LoVo (cell line): ENCODE results near the gene ZIC2.
A peak's percentile ranks its signal among the peaks of the same experiment; 100 is the strongest.

ENCODE experiments used
- DNase-seq: peaks from one replicate; pipeline ENCODE4 v3.0.0-alpha.2; 2016; ENCODE audit warnings: low spot score

The ZIC2 gene

DNA sequence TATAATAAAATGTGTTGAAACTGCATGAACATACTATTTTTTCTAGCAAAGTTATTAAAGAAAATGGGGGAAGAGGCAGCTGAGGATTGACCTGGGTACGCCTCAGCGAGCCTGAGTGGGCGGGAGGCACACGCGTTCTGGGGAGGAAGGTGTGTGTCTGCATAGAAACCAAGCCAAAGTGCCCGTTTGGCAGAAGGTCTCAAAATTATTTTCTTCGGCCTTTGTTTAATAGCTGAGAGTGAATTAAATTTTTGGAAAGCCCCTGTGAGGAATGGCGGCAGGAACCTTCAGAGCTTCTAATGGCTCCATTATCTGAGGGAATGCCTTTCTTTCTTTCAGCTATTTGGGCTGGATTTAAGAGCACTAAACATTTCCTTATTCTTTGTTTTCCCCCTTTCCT, 5.2 kb downstream of the ZIC2 start:
- no peak for DNase-seq

GRCh38 chr13:99987154-99988019, 5.8 kb downstream of the ZIC2 start:
- DNase-seq = no peak

DNA sequence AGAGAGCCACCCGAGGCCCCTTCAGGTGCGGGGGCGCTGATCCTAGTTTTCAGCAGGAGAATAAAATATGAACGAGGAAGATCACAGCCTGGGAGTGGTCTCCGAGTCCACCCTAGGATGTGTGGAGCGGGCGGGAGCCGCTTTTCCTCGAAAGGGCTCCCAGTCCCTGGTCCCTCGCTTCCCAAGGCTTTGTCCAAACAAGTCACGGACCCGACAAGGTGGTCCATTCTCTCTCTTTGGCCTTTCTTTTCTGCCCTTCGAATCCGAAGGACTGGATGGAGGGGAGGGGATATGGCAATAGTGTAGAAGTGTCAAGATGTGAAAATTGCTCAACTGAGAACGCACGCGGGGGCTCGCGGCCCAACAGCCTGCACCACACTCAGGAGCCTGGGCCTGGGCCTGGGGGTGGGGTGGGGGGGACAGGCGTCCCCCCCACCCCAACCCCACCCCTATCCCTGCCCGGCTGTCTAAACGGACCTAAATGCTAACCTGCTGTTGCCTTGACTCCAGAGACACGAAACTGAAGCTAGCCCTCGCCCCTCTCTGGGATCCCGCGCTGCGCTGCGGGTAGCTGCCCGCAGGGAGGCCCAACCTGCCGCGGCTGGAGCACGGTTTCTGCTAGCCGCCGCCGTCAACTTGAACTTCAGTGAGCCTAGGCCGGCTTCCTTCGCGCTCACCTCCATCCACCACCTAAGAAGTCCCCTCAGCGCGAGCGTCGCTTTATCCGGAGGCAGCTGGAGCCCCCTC, 7.1 kb downstream of the ZIC2 start:
- DNase-seq = no peak

GRCh38 chr13:99989276-99990125, 7.9 kb downstream of the ZIC2 start:
- no peak for DNase-seq

GRCh38 chr13:99990126-99990977, 8.8 kb downstream of the ZIC2 start:
- no peak for DNase-seq

DNA sequence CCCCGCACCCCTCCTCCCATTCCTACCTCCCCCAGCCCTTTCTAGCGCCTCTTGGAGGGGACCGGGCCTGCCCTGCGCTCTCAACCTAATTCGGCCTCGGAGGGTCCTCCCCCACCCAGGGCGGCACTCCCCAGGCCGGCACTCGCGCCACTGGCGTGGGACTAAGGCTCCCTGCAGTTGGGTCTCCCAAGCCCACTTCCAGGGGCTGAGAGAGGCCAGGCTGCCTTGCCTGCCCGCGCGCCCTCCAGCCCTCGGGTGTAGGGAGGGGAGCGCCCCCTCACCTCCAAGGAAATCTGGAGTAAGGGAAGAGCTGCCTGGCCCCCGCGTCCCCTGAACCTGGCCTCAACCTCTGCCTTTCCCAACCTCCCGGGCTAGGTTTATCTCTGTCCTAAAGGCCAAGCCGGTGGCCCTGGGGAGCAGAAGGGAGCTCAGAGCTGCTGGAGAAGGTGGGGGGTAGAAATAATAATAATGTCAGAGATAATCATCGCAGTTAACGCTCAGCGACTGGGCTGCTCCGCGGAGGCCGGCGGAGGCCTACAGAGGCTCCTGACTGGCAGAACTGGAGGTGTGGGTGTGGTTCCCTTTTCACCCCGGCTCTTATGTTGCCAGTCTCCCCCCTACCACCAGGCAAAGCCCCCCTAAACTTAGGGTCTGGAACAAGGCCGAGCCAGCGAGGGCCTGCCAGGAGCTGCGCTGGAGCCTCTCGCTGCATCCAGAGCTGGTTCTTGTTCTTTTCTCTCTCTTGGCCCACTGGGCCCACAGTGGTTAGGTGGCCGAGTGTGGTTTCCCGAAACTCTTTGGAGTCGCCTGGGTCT, 9.6 kb downstream of the ZIC2 start:
- DNase-seq = no peak

- DNase-seq = no peak
Measured at GRCh38 chr13:99991828-99992775, 10.5 kb downstream of the ZIC2 start.

- peak; percentile 65 for DNase-seq
Measured at GRCh38 chr13:99992949-99993351, 11.4 kb downstream of the ZIC2 start.

DNA sequence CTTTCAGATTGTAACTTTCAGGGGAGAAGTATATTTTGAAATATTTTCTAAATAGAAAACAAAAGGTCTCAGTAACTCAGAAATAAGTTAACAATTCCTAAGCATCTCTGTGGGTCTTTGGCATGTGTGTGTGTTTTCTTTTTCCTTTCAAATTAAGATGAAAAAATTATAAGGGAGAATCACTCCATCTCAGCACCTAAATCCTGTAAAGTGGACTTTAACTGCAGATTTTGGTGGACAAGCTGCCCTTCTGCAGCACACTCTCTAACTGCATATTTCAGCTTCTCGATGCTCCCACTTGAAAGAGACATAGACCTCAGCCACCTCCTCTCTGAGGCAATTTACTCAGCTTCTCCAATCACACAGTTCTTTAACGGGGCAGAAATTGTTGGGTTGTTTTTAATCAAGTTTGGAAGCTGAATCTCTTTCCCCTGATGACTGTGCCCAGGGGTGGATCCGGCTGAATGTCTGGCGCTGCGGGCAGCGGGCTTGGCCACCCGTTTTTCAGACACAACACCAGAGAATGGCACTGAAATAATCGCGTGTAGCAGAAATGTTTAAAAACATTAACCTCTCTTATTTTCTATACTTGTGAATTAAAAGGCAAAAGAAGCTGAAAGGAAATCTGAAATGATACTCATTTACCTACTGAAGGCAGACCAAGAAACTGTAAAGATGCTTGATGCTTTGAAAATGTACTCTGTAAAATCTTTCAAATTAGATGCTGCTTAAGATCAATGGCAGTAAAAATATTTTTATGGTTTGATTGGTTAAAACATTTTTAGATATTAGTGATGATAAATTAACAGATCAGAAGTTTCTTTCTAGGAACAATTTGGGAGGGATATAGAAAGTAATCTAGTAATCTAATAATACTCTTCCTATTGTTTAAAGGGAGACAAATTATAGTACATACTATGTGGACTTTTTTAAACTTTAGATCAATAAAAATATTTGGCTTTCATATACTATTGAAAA, 12.4 kb downstream of the ZIC2 start:
- no peak for DNase-seq

- no peak for DNase-seq
Measured at GRCh38 chr13:99994638-99995020, 13.0 kb downstream of the ZIC2 start.

DNA sequence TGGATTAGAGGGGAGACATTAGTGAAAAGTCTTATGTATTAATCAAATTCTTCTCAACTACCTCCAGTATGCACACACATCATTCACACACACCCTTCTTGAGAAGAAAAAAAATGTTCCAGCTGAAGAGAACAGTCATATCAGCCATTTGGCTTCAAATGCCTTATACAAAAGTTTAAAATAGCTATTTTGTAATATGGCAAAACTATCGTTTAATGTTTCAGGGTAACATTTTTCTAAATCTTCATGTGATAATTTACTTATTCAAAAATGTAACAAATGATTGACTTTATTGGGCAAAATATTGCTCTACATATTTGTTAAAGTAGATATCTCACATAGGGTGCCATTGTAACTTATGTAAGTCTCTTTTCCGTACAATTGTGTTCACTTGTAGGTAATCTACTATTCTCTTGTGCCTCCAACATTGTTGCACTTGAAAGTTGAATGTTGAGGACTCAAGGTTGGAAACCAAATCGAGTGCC, 13.6 kb downstream of the ZIC2 start:
- no peak for DNase-seq

GRCh38 chr13:99995589-99996380, 14.2 kb downstream of the ZIC2 start:
- peak; percentile 51 for DNase-seq

DNA sequence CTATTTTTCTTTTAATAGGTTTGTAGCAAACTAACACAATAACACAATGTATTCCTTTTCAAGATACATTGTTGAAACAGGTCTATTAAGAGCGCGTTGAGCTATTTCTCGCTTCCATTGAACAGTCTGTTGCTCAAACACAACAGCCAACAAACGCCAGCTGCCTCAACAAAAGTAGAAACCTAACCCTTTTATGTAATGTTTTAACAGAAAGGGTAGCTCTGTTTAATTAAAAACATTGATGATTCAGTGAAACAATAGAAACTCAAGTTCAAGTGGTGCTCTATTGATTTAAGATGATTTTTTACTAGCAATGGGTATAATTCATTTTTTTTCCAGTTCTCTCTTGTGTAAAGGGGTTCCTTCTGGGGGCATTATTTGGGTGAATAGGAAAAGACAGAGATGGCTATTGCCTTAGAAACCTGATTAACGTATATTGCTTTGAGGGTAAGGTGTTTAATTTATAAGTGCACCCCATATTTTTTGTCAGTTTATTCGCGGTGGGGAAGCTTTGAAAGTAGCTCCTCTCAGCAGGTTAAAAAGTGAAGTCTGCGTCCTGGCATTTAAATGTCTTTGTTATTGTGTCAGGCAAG, 14.9 kb downstream of the ZIC2 start:
- DNase-seq = no peak

DNA sequence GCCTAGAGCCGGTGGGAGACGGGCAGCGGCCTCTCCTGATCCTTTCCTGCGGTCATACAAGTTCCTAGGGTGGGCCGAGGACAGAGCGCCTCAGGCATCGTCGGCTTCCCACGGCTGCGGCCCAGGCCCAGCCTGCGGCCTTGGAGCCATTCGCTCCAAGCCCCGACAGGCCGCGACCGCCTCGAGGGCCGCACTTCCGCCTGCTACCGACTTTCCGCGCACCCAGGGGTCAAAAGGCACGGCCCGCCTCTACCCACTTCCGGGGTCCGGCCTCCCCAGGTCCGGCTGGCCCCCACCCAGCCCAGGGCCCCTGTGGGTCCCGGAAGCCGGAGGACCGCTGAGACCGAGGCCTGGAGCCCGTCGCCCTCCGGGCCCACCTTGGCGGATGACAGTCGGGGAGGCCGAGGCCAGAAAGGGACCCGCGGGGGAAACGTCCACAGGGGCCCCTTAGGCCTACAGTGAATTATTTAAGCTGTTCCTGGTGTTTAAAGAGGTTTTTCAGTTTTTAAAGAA, 16.2 kb downstream of the ZIC2 start:
- DNase-seq = no peak

DNA sequence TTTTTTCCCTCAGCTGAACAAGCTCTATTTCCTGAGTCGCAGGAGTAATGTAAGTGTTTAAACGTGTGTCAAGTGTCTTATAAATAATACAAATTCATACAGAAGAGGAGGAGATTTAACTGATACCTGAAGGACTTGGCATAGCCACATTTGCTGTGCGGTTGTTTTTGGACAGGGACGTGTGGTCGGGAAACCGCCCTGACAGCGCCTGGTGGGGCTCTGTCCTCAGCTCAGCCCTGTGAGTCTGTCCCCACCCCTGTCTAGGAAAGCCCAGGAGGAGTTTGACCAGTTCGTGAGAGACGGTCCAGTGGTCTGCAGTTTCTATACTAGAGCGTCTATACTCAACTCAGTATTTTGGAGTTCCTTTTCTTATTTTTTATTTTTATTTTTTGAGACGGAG, 16.7 kb downstream of the ZIC2 start:
- no peak for DNase-seq

GRCh38 chr13:100014621-100015020, 33.0 kb downstream of the ZIC2 start:
- DNase-seq = no peak
